ENCODE measurements around the gene KRT31. TPM values are rescaled to one million over a fixed set of nuclear protein-coding genes. Genes with fewer than 3 reads are reported as not detected.

Gene KRT31
- total RNA-seq, 1 experiment from 2014 or later, result not detected

DNA sequence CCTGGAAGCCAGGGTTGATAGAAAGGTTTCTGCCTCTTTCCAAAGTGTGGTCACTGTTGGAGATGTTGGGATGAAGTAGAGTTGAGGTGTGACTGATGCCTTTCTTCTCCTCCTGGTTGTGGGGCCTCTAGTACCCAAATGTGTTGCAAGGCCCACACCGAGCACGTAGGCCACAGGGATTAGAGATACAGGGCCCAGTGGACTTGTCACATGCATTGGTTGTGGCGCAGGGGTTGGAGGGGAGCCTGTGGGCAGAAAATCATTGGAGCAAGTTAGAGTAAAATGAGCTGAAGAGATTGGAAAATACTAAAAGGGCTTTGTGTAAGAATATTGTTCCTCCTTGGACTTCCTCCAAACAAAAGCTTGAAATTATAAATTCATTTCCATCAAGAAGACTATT is 51.4 kb downstream of the KRT31 start:
- H3K27ac Mint-ChIP-seq, result no peak overlapping the region
- TF ChIP-seq RELA (CRISPR knock-in tag; IDR thresholded peaks at IDR 0.05; ENCODE audit: borderline replicate concordance), result no peak
- TF ChIP-seq, protein P1, sequence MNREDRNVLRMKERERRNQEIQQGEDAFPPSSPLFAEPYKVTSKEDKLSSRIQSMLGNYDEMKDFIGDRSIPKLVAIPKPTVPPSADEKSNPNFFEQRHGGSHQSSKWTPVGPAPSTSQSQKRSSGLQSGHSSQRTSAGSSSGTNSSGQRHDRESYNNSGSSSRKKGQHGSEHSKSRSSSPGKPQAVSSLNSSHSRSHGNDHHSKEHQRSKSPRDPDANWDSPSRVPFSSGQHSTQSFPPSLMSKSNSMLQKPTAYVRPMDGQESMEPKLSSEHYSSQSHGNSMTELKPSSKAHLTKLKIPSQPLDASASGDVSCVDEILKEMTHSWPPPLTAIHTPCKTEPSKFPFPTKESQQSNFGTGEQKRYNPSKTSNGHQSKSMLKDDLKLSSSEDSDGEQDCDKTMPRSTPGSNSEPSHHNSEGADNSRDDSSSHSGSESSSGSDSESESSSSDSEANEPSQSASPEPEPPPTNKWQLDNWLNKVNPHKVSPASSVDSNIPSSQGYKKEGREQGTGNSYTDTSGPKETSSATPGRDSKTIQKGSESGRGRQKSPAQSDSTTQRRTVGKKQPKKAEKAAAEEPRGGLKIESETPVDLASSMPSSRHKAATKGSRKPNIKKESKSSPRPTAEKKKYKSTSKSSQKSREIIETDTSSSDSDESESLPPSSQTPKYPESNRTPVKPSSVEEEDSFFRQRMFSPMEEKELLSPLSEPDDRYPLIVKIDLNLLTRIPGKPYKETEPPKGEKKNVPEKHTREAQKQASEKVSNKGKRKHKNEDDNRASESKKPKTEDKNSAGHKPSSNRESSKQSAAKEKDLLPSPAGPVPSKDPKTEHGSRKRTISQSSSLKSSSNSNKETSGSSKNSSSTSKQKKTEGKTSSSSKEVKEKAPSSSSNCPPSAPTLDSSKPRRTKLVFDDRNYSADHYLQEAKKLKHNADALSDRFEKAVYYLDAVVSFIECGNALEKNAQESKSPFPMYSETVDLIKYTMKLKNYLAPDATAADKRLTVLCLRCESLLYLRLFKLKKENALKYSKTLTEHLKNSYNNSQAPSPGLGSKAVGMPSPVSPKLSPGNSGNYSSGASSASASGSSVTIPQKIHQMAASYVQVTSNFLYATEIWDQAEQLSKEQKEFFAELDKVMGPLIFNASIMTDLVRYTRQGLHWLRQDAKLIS (CRISPR knock-in tag; IDR thresholded peaks at IDR 0.05; ENCODE audit: borderline replicate concordance), result no peak
- TF ChIP-seq, protein P2, sequence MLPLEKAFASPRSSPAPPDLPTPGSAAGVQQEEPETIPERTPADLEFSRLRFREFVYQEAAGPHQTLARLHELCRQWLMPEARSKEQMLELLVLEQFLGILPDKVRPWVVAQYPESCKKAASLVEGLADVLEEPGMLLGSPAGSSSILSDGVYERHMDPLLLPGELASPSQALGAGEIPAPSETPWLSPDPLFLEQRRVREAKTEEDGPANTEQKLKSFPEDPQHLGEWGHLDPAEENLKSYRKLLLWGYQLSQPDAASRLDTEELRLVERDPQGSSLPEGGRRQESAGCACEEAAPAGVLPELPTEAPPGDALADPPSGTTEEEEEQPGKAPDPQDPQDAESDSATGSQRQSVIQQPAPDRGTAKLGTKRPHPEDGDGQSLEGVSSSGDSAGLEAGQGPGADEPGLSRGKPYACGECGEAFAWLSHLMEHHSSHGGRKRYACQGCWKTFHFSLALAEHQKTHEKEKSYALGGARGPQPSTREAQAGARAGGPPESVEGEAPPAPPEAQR (CRISPR knock-in tag; IDR thresholded peaks at IDR 0.05), result no peak
- no peak for TF ChIP-seq ZNF138 (CRISPR knock-in tag; conservative IDR thresholded peaks at IDR 0.05)
- no peak for TF ChIP-seq SOX15 (CRISPR knock-in tag; IDR thresholded peaks at IDR 0.05)
- TF ChIP-seq NR1H2 (CRISPR knock-in tag; IDR thresholded peaks at IDR 0.05), result no peak
- no peak for TF ChIP-seq SMAD3 (CRISPR knock-in tag; IDR thresholded peaks at IDR 0.05; ENCODE audit: borderline replicate concordance)
- TF ChIP-seq, protein P3, sequence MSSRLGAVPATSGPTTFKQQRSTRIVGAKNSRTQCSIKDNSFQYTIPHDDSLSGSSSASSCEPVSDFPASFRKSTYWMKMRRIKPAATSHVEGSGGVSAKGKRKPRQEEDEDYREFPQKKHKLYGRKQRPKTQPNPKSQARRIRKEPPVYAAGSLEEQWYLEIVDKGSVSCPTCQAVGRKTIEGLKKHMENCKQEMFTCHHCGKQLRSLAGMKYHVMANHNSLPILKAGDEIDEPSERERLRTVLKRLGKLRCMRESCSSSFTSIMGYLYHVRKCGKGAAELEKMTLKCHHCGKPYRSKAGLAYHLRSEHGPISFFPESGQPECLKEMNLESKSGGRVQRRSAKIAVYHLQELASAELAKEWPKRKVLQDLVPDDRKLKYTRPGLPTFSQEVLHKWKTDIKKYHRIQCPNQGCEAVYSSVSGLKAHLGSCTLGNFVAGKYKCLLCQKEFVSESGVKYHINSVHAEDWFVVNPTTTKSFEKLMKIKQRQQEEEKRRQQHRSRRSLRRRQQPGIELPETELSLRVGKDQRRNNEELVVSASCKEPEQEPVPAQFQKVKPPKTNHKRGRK (CRISPR knock-in tag; IDR thresholded peaks at IDR 0.05; ENCODE audit: borderline replicate concordance), result no peak
- TF ChIP-seq, protein P4, sequence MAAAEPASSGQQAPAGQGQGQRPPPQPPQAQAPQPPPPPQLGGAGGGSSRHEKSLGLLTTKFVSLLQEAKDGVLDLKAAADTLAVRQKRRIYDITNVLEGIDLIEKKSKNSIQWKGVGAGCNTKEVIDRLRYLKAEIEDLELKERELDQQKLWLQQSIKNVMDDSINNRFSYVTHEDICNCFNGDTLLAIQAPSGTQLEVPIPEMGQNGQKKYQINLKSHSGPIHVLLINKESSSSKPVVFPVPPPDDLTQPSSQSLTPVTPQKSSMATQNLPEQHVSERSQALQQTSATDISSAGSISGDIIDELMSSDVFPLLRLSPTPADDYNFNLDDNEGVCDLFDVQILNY (CRISPR knock-in tag; IDR thresholded peaks at IDR 0.05), result no peak
- no peak for TF ChIP-seq TEAD4 (CRISPR knock-in tag; IDR thresholded peaks at IDR 0.05)
- TF ChIP-seq, protein P5, sequence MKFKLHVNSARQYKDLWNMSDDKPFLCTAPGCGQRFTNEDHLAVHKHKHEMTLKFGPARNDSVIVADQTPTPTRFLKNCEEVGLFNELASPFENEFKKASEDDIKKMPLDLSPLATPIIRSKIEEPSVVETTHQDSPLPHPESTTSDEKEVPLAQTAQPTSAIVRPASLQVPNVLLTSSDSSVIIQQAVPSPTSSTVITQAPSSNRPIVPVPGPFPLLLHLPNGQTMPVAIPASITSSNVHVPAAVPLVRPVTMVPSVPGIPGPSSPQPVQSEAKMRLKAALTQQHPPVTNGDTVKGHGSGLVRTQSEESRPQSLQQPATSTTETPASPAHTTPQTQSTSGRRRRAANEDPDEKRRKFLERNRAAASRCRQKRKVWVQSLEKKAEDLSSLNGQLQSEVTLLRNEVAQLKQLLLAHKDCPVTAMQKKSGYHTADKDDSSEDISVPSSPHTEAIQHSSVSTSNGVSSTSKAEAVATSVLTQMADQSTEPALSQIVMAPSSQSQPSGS (CRISPR knock-in tag; IDR thresholded peaks at IDR 0.05; ENCODE audit: borderline replicate concordance, low read depth), result no peak
- TF ChIP-seq, protein P6, sequence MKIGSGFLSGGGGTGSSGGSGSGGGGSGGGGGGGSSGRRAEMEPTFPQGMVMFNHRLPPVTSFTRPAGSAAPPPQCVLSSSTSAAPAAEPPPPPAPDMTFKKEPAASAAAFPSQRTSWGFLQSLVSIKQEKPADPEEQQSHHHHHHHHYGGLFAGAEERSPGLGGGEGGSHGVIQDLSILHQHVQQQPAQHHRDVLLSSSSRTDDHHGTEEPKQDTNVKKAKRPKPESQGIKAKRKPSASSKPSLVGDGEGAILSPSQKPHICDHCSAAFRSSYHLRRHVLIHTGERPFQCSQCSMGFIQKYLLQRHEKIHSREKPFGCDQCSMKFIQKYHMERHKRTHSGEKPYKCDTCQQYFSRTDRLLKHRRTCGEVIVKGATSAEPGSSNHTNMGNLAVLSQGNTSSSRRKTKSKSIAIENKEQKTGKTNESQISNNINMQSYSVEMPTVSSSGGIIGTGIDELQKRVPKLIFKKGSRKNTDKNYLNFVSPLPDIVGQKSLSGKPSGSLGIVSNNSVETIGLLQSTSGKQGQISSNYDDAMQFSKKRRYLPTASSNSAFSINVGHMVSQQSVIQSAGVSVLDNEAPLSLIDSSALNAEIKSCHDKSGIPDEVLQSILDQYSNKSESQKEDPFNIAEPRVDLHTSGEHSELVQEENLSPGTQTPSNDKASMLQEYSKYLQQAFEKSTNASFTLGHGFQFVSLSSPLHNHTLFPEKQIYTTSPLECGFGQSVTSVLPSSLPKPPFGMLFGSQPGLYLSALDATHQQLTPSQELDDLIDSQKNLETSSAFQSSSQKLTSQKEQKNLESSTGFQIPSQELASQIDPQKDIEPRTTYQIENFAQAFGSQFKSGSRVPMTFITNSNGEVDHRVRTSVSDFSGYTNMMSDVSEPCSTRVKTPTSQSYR (CRISPR knock-in tag; IDR thresholded peaks at IDR 0.05), result no peak
- TF ChIP-seq KAT7 (CRISPR knock-in tag; IDR thresholded peaks at IDR 0.05; ENCODE audit: borderline replicate concordance), result no peak
- TF ChIP-seq, protein P7, sequence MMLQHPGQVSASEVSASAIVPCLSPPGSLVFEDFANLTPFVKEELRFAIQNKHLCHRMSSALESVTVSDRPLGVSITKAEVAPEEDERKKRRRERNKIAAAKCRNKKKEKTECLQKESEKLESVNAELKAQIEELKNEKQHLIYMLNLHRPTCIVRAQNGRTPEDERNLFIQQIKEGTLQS (CRISPR knock-in tag; conservative IDR thresholded peaks at IDR 0.05), result no peak
- TF ChIP-seq IRF2 (CRISPR knock-in tag; IDR thresholded peaks at IDR 0.05; ENCODE audit: borderline replicate concordance, low read depth), result no peak
- no peak for TF ChIP-seq ELF4 (CRISPR knock-in tag; IDR thresholded peaks at IDR 0.05; ENCODE audit: low read depth)
- no peak for TF ChIP-seq ZNF317 (CRISPR knock-in tag; IDR thresholded peaks at IDR 0.05; ENCODE audit: borderline replicate concordance, low read depth)
- TF ChIP-seq, protein P8, sequence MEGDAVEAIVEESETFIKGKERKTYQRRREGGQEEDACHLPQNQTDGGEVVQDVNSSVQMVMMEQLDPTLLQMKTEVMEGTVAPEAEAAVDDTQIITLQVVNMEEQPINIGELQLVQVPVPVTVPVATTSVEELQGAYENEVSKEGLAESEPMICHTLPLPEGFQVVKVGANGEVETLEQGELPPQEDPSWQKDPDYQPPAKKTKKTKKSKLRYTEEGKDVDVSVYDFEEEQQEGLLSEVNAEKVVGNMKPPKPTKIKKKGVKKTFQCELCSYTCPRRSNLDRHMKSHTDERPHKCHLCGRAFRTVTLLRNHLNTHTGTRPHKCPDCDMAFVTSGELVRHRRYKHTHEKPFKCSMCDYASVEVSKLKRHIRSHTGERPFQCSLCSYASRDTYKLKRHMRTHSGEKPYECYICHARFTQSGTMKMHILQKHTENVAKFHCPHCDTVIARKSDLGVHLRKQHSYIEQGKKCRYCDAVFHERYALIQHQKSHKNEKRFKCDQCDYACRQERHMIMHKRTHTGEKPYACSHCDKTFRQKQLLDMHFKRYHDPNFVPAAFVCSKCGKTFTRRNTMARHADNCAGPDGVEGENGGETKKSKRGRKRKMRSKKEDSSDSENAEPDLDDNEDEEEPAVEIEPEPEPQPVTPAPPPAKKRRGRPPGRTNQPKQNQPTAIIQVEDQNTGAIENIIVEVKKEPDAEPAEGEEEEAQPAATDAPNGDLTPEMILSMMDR (IDR thresholded peaks at IDR 0.05), result no peak
- no peak for TF ChIP-seq GABPB1 (CRISPR knock-in tag; IDR thresholded peaks at IDR 0.05)
- TF ChIP-seq HMGA2 (CRISPR knock-in tag; IDR thresholded peaks at IDR 0.05), result no peak
- ChIA-PET POLR2A (no interaction called here), CTCF (interaction anchor here (1.1 kb wide), 1 partner anchor 203 kb away, joined by 4 read pairs; no protein-coding TSS in a partner anchor)
- peaks cover 31% of the 10 kb centered on the region for H3K9me3 Mint-ChIP-seq
- peaks cover 3% of the 10 kb centered on the region for H3K27me3 Mint-ChIP-seq (ENCODE audit: low read depth)
- DNase-seq (ENCODE audit: low spot score) (no peak), ATAC-seq (no peak)
- no peak overlapping the region for H3K4me3 Mint-ChIP-seq
- H3K36me3 Mint-ChIP-seq, result peaks cover 10% of the 10 kb centered on the region
- H3K4me1 Mint-ChIP-seq, result no peaks in the 10 kb centered on the region
